Nephron (organoid): ENCODE data around the gene EGR1.

Source experiments
- H3K27ac Mint-ChIP-seq, 3 experiments: 2 replicates each; pipeline ENCODE4 v1.8.0; 2020; ENCODE audit warnings: mixed read lengths in 3 of 3, mild to moderate bottlenecking in 2 of 3, moderate library complexity in 1 of 3
- H3K27me3 Mint-ChIP-seq: 2 replicates; pipeline ENCODE4 v1.8.0; 2021; ENCODE audit warnings: low read depth, mild to moderate bottlenecking, moderate library complexity, mixed read lengths
- H3K36me3 Mint-ChIP-seq: 2 replicates; pipeline ENCODE4 v1.8.0; 2020; ENCODE audit warnings: low read depth, mixed read lengths
- H3K4me1 Mint-ChIP-seq: 2 replicates; pipeline ENCODE4 v1.8.0; 2020; ENCODE audit warnings: mixed read lengths
- H3K4me3 Mint-ChIP-seq, 3 experiments: 2 replicates each; pipeline ENCODE4 v1.8.0; 2020; ENCODE audit warnings: mild to moderate bottlenecking in 3 of 3, mixed read lengths in 3 of 3, moderate library complexity in 2 of 3
- H3K9me3 Mint-ChIP-seq: 2 replicates; pipeline ENCODE4 v1.8.0; 2020; ENCODE audit warnings: mixed read lengths
- CTCF ChIP-seq, 3 experiments: fragments of 200-600 bp; sonication (generic); IDR thresholded peaks; one replicate each; pipeline ENCODE4 v1.5.0; 2021; ENCODE audit warnings: antibody characterized with exemption in 3 of 3; ENCODE audit not compliant: unreplicated experiment in 3 of 3

Gene EGR1

GRCh38 chr5:138438724-138439476, 26.4 kb upstream of the EGR1 start, which contains the start of gene REEP2:
TSS of gene REEP2 (plus strand) at chr5:138439057. CDS start at chr5:138439209, 152 bp downstream.
- Mint-ChIP-seq H3K9me3 (no peaks in the 10 kb centered on the region), H3K27ac (peak within 1 kb of the TSS in 2 of 3 experiments; percentile 70 to 82), H3K4me1 (peaks cover 25% of the 10 kb centered on the region), H3K27me3 (peaks cover 5% of the 10 kb centered on the region), H3K36me3 (peaks cover 26% of the 10 kb centered on the region), H3K4me3 (peak within 1 kb of the TSS; percentile 87 to 93 (median 91))
- TF ChIP-seq CTCF (IDR thresholded peaks at IDR 0.05; ENCODE audit: unreplicated experiment in 3 of 3) = no peak

DNA sequence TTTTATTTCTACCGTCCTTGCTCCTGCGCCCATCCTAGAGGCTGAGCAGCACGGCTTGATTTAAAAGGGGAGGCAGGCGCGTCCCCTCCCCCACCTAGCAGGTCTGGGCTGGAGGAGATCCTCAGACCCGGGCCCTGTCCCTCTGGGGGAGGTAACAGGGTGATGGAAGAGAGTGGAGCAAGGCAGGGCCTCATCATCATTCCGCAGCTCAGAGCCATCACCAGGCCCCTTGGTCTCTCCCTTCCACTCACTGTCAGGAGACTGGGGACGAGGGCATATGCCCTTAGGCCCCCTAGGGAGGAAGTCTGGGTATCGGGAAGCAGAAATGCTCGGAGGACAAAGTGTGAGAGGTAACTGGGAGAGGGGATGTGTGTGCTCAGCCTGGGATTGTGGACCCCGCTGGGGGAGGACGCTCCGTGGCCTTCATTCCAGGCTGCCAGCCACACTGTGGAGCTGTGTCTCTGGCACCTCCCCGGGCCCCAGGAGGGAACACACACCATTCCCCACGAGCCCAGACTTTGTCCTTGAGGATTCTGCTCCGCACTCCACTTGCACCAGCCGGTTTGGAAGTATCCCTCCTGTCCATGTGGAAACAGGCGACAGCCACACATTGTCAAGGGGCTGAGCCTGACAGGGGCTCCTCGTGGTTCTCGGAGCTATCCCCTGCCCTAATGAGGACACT, 25.7 kb upstream of the EGR1 start:
- H3K27ac Mint-ChIP-seq = peak overlapping the region in 2 of 3 experiments; percentile 38 to 68
- peaks cover 20% of the 10 kb centered on the region for H3K36me3 Mint-ChIP-seq
- H3K27me3 Mint-ChIP-seq = peaks cover 10% of the 10 kb centered on the region
- peaks cover 25% of the 10 kb centered on the region for H3K4me1 Mint-ChIP-seq
- peak overlapping the region; percentile 87 to 88 (median 87) for H3K4me3 Mint-ChIP-seq
- TF ChIP-seq CTCF (IDR thresholded peaks at IDR 0.05; ENCODE audit: unreplicated experiment in 3 of 3) = no peak
- no peaks in the 10 kb centered on the region for H3K9me3 Mint-ChIP-seq

- Mint-ChIP-seq H3K4me1 (peaks cover 25% of the 10 kb centered on the region), H3K36me3 (peaks cover 12% of the 10 kb centered on the region), H3K27me3 (peaks cover 10% of the 10 kb centered on the region), H3K9me3 (no peaks in the 10 kb centered on the region), H3K4me3 (peak overlapping the region; percentile 87 to 88 (median 87)), H3K27ac (peak overlapping the region in 1 of 3 experiments; percentile 68)
- TF ChIP-seq CTCF (IDR thresholded peaks at IDR 0.05; ENCODE audit: unreplicated experiment in 3 of 3) = no peak
These were observed 24.9 kb upstream of the EGR1 start for GRCh38 chr5:138440159-138441073.

DNA sequence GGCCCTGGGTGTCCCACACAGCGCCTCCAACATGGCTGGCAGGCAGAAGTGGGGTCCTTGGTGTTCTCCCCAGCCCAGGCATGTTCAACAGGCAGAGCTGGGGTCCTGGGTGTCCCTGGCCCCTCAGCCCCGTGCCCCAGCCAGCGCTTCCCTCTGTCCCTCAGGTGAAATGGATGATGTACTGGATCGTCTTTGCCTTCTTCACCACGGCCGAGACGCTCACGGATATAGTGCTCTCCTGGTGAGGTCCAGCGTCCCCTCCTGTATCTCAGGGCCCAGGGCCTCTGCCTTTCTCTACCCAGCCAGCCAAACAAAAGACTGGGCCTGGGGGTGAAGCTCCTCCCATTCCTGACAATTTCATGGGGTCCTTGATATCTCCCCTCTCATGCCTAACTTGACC, 24.1 kb upstream of the EGR1 start:
- Mint-ChIP-seq H3K36me3 (peaks cover 5% of the 10 kb centered on the region), H3K27me3 (peaks cover 10% of the 10 kb centered on the region), H3K4me3 (peak overlapping the region; percentile 24 to 74 (median 32)), H3K4me1 (peaks cover 25% of the 10 kb centered on the region), H3K9me3 (no peaks in the 10 kb centered on the region), H3K27ac (no peak overlapping the region)
- no peak for TF ChIP-seq CTCF (IDR thresholded peaks at IDR 0.05; ENCODE audit: unreplicated experiment in 3 of 3)

- H3K9me3 Mint-ChIP-seq = no peaks in the 10 kb centered on the region
- H3K27me3 Mint-ChIP-seq = peaks cover 10% of the 10 kb centered on the region
- TF ChIP-seq CTCF (IDR thresholded peaks at IDR 0.05; ENCODE audit: unreplicated experiment in 3 of 3) = no peak
- peaks cover 19% of the 10 kb centered on the region for H3K4me1 Mint-ChIP-seq
- no peaks in the 10 kb centered on the region for H3K36me3 Mint-ChIP-seq
- no peak overlapping the region for H3K4me3 Mint-ChIP-seq
- no peak overlapping the region for H3K27ac Mint-ChIP-seq
These were observed 21.1 kb upstream of the EGR1 start for GRCh38 chr5:138444078-138444773.
